Measurements from ENCODE around the gene NUPR2. TPM values are rescaled to one million over a fixed set of nuclear protein-coding genes. Genes with fewer than 3 reads are reported as not detected.

NUPR2 gene
- total and polyA plus RNA-seq, 2 of the 4 experiments (the other 2 are of a cell fraction), result not detected

DNA sequence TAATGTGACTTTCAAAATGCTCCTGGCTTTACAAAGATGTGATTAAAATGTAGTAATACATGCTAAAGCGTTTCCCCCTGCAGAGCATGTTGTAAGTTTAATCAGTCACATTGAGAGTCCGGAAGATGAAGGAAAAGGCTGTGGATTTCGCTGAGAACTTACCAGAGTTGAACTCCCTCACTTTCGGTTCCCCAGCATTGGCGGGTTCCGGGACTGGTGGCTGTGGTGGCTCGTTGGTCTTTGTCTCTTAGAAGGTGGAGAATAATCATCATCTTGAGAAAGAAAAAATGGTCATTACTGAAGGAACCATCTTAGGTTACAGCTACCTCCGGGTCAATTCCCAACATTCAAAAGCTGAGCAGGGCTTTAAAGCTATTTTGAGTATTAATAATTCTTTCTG, 9.6 kb upstream of the NUPR2 start:
- Histone ChIP-seq H3K27me3 (ENCODE audit: control insufficient read depth, insufficient read depth, low read length) (no peaks in the 10 kb centered on the region), H3K9ac (ENCODE audit: low read depth, low read length) (no peak overlapping the region), H3K4ac (ENCODE audit: low read depth, low read length) (no peak overlapping the region), H2AK5ac (ENCODE audit: low read depth, low read length) (no peak overlapping the region), H2AK9ac (replicated peaks; ENCODE audit: low read depth, low read length, poor library complexity) (no peak overlapping the region), H2AFZ (replicated peaks; ENCODE audit: low read length, poor library complexity) (no peak overlapping the region), H2BK120ac (ENCODE audit: low read depth, low read length) (no peak overlapping the region), H3K23ac (ENCODE audit: low read depth, low read length) (no peak overlapping the region), H3K9me1 (ENCODE audit: insufficient read depth, low read length) (no peaks in the 10 kb centered on the region), H2BK5ac (ENCODE audit: low read depth, low read length, poor library complexity, severe bottlenecking) (no peak overlapping the region), H3K79me1 (ENCODE audit: low read depth in 1 of 2, low read length in 2 of 2) (no peaks in the 10 kb centered on the region), H2BK15ac (ENCODE audit: low read depth, low read length) (no peak overlapping the region), H3K14ac (replicated peaks; ENCODE audit: low read depth, low read length) (no peak overlapping the region), H4K91ac (ENCODE audit: insufficient read depth, low read depth, low read length) (no peak overlapping the region), H3K4me1 (ENCODE audit: control insufficient read depth, insufficient read depth, low read length) (no peaks in the 10 kb centered on the region), H2BK20ac (ENCODE audit: low read depth, low read length) (no peak overlapping the region), H4K5ac (ENCODE audit: low read depth, low read length) (no peak overlapping the region), H3K56ac (ENCODE audit: extremely low read depth, insufficient read depth, low read length) (no peak overlapping the region), H4K8ac (ENCODE audit: low read depth in 2 of 2, low read length in 2 of 2) (no peak overlapping the region), H3K4me3 (ENCODE audit: insufficient read depth, low read depth, low read length) (no peak overlapping the region), H3K18ac (ENCODE audit: low read depth, low read length) (no peak overlapping the region), H3K27ac (ENCODE audit: insufficient read depth, low read length) (no peak overlapping the region), H3K4me2 (ENCODE audit: low read depth, low read length) (no peak overlapping the region), H3K9me3 (ENCODE audit: control insufficient read depth, insufficient read depth, low read length) (no peaks in the 10 kb centered on the region), H4K20me1 (ENCODE audit: insufficient read depth, low read length) (no peaks in the 10 kb centered on the region), H3K36me3 (ENCODE audit: control insufficient read depth, insufficient read depth, low read length) (no peaks in the 10 kb centered on the region)
- intact Hi-C loops (cut with micrococcal nuclease), result no loop called here
- POLR2A ChIA-PET (ENCODE audit: unreplicated experiment), result no interaction called here
- TF ChIP-seq BHLHE40 (IDR thresholded peaks at IDR 0.05; ENCODE audit: low read depth, low read length), result no peak
- no peak for TF ChIP-seq FOS (IDR thresholded peaks at IDR 0.05; ENCODE audit: low read depth, low read length)
- TF ChIP-seq NFE2L2 (IDR thresholded peaks at IDR 0.05; ENCODE audit: low read depth, low read length), result no peak
- TF ChIP-seq CHD1 (IDR thresholded peaks at IDR 0.05; ENCODE audit: low read depth, low read length), result no peak
- DNase-seq (no peak), ATAC-seq (ENCODE audit: low read depth) (no peak)
- WGBS, 2 experiments (ENCODE audit: extremely low coverage in 2 of 2, insufficient read length in 1 of 2), result no CpG with 5 or more reads among the region's 8 CpGs
- CTCF ChIA-PET, result no interaction called here
- in situ Hi-C loops (cut with MboI; ENCODE audit: low sequenced_read_pairs), result no loop called here
- dilution Hi-C loops (cut with HindIII; ENCODE audit: low sequenced_read_pairs, unreplicated experiment), result no loop called here
- no TSS peak for BruUV-seq (replicated peaks)

All from IMR-90 (cell line).